Measurements from ENCODE around the gene HINT2.

HINT2 gene

DNA sequence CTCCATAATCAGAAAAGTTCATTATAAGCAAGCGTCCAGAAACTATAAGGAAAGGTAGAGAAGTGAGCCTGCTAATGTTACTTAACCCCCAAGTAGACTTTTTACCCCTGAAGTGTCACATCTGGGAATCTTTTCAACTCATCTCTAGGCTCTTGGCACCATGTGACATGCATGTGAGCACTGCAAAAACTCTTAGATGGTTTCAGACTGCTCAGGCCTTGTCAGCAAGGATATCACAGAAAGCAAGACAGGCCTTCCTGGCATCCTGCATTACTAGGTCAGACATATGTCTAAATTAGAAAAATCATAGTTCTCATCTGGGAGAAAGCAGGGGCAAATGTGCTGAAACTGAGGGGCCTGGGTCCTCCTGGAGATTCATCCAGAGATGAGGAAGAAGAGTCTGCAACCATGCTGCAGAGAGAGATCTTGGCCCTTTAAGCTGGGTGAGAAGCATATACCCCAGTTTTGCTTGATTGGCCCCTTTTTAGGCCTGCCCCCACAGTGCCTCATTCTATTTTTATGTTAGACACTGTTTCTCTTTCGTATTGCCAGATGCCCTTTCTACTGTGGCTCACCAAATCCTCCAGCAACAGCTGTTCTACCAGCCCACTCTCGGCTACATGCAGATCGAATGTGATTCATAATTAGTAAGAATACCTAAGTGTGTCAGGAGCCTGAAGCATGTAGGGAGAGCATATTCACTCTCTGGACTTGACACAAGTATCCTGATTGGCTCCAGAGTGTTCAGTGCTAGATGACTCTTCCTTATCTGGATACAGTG is 33.1 kb upstream of the HINT2 start:
- TF ChIP-seq, protein P1, sequence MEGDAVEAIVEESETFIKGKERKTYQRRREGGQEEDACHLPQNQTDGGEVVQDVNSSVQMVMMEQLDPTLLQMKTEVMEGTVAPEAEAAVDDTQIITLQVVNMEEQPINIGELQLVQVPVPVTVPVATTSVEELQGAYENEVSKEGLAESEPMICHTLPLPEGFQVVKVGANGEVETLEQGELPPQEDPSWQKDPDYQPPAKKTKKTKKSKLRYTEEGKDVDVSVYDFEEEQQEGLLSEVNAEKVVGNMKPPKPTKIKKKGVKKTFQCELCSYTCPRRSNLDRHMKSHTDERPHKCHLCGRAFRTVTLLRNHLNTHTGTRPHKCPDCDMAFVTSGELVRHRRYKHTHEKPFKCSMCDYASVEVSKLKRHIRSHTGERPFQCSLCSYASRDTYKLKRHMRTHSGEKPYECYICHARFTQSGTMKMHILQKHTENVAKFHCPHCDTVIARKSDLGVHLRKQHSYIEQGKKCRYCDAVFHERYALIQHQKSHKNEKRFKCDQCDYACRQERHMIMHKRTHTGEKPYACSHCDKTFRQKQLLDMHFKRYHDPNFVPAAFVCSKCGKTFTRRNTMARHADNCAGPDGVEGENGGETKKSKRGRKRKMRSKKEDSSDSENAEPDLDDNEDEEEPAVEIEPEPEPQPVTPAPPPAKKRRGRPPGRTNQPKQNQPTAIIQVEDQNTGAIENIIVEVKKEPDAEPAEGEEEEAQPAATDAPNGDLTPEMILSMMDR (IDR thresholded peaks at IDR 0.05; ENCODE audit: borderline replicate concordance, insufficient read depth, low read depth, low read length), result no peak
- H3K4me3 ChIP-seq (ENCODE audit: low read depth, low read length), result no peak overlapping the region

DNA sequence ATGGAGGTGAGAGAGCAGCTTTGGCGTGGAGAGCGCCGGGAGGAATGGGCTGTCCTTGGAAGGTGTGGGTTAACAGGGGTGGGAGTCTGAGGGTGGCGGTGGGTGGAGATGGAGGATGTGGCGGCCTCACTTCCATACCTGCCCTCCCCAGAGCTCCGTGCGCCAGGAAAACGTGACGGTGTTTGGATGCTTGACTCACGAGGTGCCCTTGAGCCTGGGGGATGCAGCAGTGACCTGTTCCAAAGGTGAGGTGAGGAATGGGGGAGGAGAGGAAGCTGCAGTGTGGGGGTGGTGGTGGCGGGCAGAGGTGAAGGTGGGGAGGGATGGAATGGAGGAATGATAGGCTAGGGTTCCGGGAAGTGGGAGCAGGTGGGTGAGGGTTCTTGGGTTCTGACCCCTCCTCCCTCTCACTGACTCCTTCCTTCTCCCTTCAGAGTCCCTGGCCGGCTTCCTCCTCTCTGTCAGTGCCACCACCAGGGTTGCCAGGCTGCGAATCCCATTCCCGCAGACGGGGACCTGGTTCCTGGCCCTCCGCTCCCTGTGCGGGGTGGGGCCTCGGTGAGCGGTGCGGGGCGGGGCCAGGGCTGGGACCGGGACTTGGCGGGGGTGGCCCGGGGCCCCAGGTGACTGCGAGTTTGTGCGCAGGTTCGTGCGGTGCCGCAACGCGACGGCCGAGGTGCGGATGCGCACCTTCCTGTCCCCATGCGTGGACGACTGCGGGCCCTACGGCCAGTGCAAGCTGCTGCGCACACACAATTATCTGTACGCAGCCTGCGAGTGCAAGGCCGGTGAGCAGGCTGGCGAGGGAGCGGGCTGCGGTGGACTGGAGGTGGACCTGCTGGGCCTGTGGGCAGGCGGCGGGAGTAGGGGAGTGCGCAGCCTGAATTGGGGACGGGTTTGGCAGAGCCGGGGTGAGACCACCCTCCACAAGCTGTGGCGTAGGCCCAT is 31.3 kb upstream of the HINT2 start:
- H3K4me3 ChIP-seq (ENCODE audit: low read depth, low read length), result no peak overlapping the region
- TF ChIP-seq, protein P1 (IDR thresholded peaks at IDR 0.05; ENCODE audit: borderline replicate concordance, insufficient read depth, low read depth, low read length), result no peak

- H3K4me3 ChIP-seq (ENCODE audit: low read depth, low read length), result no peak overlapping the region
- TF ChIP-seq, protein P1 (IDR thresholded peaks at IDR 0.05; ENCODE audit: borderline replicate concordance, insufficient read depth, low read depth, low read length), result no peak
Observed at GRCh38 chr9:35844628-35845270, 29.9 kb upstream of the HINT2 start.

GRCh38 chr9:35842795-35843194 is 28.0 kb upstream of the HINT2 start:
- peak overlapping the region; percentile 3 for H3K4me3 ChIP-seq (ENCODE audit: low read depth, low read length)
- TF ChIP-seq, protein P1 (IDR thresholded peaks at IDR 0.05; ENCODE audit: borderline replicate concordance, insufficient read depth, low read depth, low read length), result no peak

GRCh38 chr9:35842020-35842745 is 27.3 kb upstream of the HINT2 start:
- no peak overlapping the region for H3K4me3 ChIP-seq (ENCODE audit: low read depth, low read length)
- TF ChIP-seq, protein P1 (IDR thresholded peaks at IDR 0.05; ENCODE audit: borderline replicate concordance, insufficient read depth, low read depth, low read length), result no peak

- TF ChIP-seq, protein P1 (IDR thresholded peaks at IDR 0.05; ENCODE audit: borderline replicate concordance, insufficient read depth, low read depth, low read length), result no peak
- no peak overlapping the region for H3K4me3 ChIP-seq (ENCODE audit: low read depth, low read length)
Observed at GRCh38 chr9:35841645-35841900, 26.7 kb upstream of the HINT2 start.

Measured in GM12875 (cell line).